Adrenal gland (tissue), 12 donors: ENCODE data around the gene SEMA3G. TPM values are rescaled to one million over a fixed set of nuclear protein-coding genes. Genes with fewer than 3 reads are reported as not detected.

Source experiments
- DNase-seq, 7 donors: peaks; one replicate each; pipeline ENCODE4 v3.0.0-alpha.2; 2019 to 2020
- H3K27ac ChIP-seq, 5 donors: fragments of 200-600 bp; sonication (generic) in 4 of 5; 1 replicate in 3 of 5; 2 replicates in 2 of 5; pipeline versions ENCODE4 v1.5.1 to v1.8.0; 2016 to 2020; ENCODE audit warnings: mild to moderate bottlenecking in 1 of 5
- H3K27me3 ChIP-seq: fragments of 200-600 bp; 2 replicates; pipeline ENCODE4 v1.8.0; 2021
- H3K36me3 ChIP-seq, 2 donors: fragments of 200-600 bp; replicated peaks in 1 of 2; 1 replicate in 1 of 2; 2 replicates in 1 of 2; pipeline versions ENCODE4 v1.5.1 to v1.8.0; 2018 to 2022
- H3K4me1 ChIP-seq, 2 donors: fragments of 200-600 bp; replicated peaks in 1 of 2; 1 replicate in 1 of 2; 2 replicates in 1 of 2; pipeline versions ENCODE4 v1.5.1 to v1.8.0; 2018 to 2021
- H3K4me3 ChIP-seq, 4 donors: fragments of 200-600 bp; sonication (generic) in 3 of 4; one replicate each; pipeline ENCODE4 v1.5.1; 2016 to 2018
- H3K9me3 ChIP-seq, 3 donors: fragments of 200-600 bp; sonication (generic) in 1 of 3; replicated peaks in 1 of 3; 1 replicate in 2 of 3; 2 replicates in 1 of 3; pipeline versions ENCODE4 v1.5.1 to v1.8.0; 2016 to 2021
- CTCF ChIP-seq, 6 experiments: fragments of 450-650 bp in 4 of 6; fragments of 200-600 bp in 2 of 6; sonication (generic) in 1 of 6; IDR thresholded peaks; 1 replicate in 5 of 6; 2 replicates in 1 of 6; pipeline versions ENCODE4 v1.5.1 to v1.8.0; 2016 to 2021; ENCODE audit warnings: antibody characterized with exemption in 6 of 6, mild to moderate bottlenecking in 2 of 6, moderate library complexity in 1 of 6
- POLR2A ChIP-seq, 2 donors: fragments of 450-650 bp; IDR thresholded peaks; one replicate each; pipeline ENCODE4 v1.6.1; 2017; ENCODE audit warnings: antibody characterized with exemption in 2 of 2, mild to moderate bottlenecking in 2 of 2, moderate library complexity in 1 of 2
- WGBS, 4 donors: extraction: QIAGEN DNeasy Blood & Tissue Kit in 2 of 4; methylation state at CpG; one replicate each; pipeline versions ENCODE4 v1.1.5 to v1.1.7; 2013 to 2017; 5-methylcytosine and 5-hydroxymethylcytosine counted together
- intact Hi-C, 2 donors: fragments of 100-400 bp; cut with DNase I; formaldehyde crosslinking; loops; one replicate each; pipeline versions ENCODE4 v1.14.1 to v1.15.0; 2022 to 2023
- polyA plus RNA-seq, 3 donors: library from polyadenylated mRNA; stranded (reverse); fragments of 200-250 nt in 2 of 3; fragments of 350-450 nt in 1 of 3; fragmentation: Illumina TruSeq in 1 of 3; extraction: RNeasy Lipid Tissue Mini Kit (QIAGEN cat#74804) in 1 of 3; gene quantifications; one replicate each; pipeline ENCODE4 v1.2.3, GENCODE V29; 2013 to 2014
- total RNA-seq, 9 donors: library from RNA; depleted of rRNA in 4 of 9; stranded (reverse); fragments of >200 nt in 4 of 9; fragments of 120-200 nt in 1 of 9; fragmentation: NEBNext Ultra II Directional in 1 of 9; extraction: Animal tissue kit (Norgen Biotek cat#: 25700) in 1 of 9; gene quantifications; one replicate each; pipeline versions ENCODE4 v1.1.0 to v1.2.4, GENCODE V29; 2013 to 2023
- donor health status: healthy with polysubstance abuse.
- donor health status: Bipolar disorder and iron deficiency.
- donor health status: DM: yes; HTN: yes; CAD: no.
- donor health status: DM: no; HTN: no; CAD: no.
- donor health status: DM: no; HTN: no; CAD: no.
- donor health status: DM: yes; HTN: yes; CAD: no.

SEMA3G gene
- total and polyA plus RNA-seq, 12 donors: 0.81 to 6.8 (median 2.9) TPM

GRCh38 chr3:52438579-52439425, 6.1 kb downstream of the SEMA3G start:
- Histone ChIP-seq H3K4me1 (no peaks in the 10 kb centered on the region), H3K4me3 (no peak overlapping the region), H3K27me3 (no peaks in the 10 kb centered on the region), H3K36me3 (no peaks in the 10 kb centered on the region), H3K9me3 (no peaks in the 10 kb centered on the region), H3K27ac (no peak overlapping the region)
- WGBS, 4 donors: 91 to 94% (median 92%) methylated on average over 7 to 9 of the region's 9 CpGs
- TF ChIP-seq CTCF (IDR thresholded peaks at IDR 0.05) (no peak), POLR2A (IDR thresholded peaks at IDR 0.05) (no peak)
- intact Hi-C loops: no loop called here
- DNase-seq: peak in 1 of 7 donors; percentile 8

GRCh38 chr3:52438104-52438376, 6.9 kb downstream of the SEMA3G start:
- 93 to 95% (median 93%) methylated on average over 6 of the region's 6 CpGs; no CpG with 5 or more reads in 1 of the 4 donors for WGBS, 4 donors
- H3K27me3 ChIP-seq: no peaks in the 10 kb centered on the region
- peaks cover 0 to under 1% of the 10 kb centered on the region in 2 donors for H3K4me1 ChIP-seq
- no peak overlapping the region for H3K4me3 ChIP-seq
- intact Hi-C loops: no loop called here
- H3K36me3 ChIP-seq: no peaks in the 10 kb centered on the region
- no peak overlapping the region for H3K27ac ChIP-seq
- no peaks in the 10 kb centered on the region for H3K9me3 ChIP-seq
- TF ChIP-seq POLR2A (IDR thresholded peaks at IDR 0.05) (no peak), CTCF (IDR thresholded peaks at IDR 0.05) (no peak)
- DNase-seq: no peak

- Histone ChIP-seq H3K27ac (no peak overlapping the region), H3K4me1 (peaks cover 5 to 6% of the 10 kb centered on the region in 2 donors), H3K4me3 (no peak overlapping the region), H3K36me3 (no peaks in the 10 kb centered on the region), H3K27me3 (no peaks in the 10 kb centered on the region), H3K9me3 (no peaks in the 10 kb centered on the region)
- intact Hi-C loops: no loop called here
- 88 to 95% (median 89%) methylated on average over 3 to 15 of the region's 15 CpGs for WGBS, 4 donors
- TF ChIP-seq POLR2A (IDR thresholded peaks at IDR 0.05) (no peak), CTCF (IDR thresholded peaks at IDR 0.05) (no peak)
- DNase-seq: peak in 1 of 7 donors; percentile 8
Observed at GRCh38 chr3:52437326-52438103, 7.4 kb downstream of the SEMA3G start.

GRCh38 chr3:52436500-52437149, 8.3 kb downstream of the SEMA3G start:
- intact Hi-C loops: no loop called here
- WGBS, 4 donors: 67 to 100% (median 85%) methylated on average over 2 to 13 of the region's 13 CpGs
- DNase-seq: peak in 1 of 7 donors; percentile 11
- TF ChIP-seq POLR2A (IDR thresholded peaks at IDR 0.05) (no peak), CTCF (IDR thresholded peaks at IDR 0.05) (no peak)
- Histone ChIP-seq H3K27ac (no peak overlapping the region), H3K36me3 (no peaks in the 10 kb centered on the region), H3K4me3 (no peak overlapping the region), H3K9me3 (no peaks in the 10 kb centered on the region), H3K4me1 (peaks cover 5 to 6% of the 10 kb centered on the region in 2 donors), H3K27me3 (no peaks in the 10 kb centered on the region)
